ENCODE data around the gene DCAF5. TPM values are rescaled to one million over a fixed set of nuclear protein-coding genes. Genes with fewer than 3 reads are reported as not detected.

DCAF5 gene
- total and polyA plus RNA-seq, 9 donors: 22.4 to 43.1 (median 36.7) TPM

DNA sequence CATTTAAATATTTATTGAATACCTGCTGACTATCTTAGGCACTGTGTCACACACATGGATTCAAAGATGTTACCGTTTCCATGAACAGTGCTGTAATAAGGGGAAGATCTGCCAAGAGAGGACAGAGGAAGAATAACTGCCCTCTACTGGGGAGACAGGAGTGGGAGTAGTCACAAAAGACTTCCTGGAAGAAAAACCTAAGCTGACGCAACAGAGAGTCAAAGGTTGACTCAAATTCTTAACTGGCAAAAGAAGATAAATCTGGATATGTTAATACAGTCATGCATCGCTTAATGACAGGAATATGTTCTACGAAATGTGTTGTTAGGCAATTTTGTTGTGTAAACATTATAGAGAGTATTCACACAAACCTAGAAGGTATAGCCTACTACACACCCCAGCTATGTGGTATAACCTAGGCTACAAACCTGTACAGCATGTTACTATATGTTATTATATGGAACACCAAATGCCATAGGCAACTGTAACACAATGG is 51.5 kb downstream of the DCAF5 start:
- Histone ChIP-seq H3K9me3 (replicated peaks; ENCODE audit: control insufficient read depth, low read depth, low read length) (no peaks in the 10 kb centered on the region), H3K36me3 (ENCODE audit: control insufficient read depth, insufficient read depth, low read length) (peaks cover 16% of the 10 kb centered on the region), H3K4me3 (ENCODE audit: low read length) (no peak overlapping the region), H3K27ac (ENCODE audit: low read length) (no peak overlapping the region), H3K4me1 (ENCODE audit: control insufficient read depth, insufficient read depth, low read length) (no peaks in the 10 kb centered on the region), H3K27me3 (ENCODE audit: control insufficient read depth, insufficient read depth, low read length) (no peaks in the 10 kb centered on the region)
- WGBS (ENCODE audit: insufficient coverage): 36% methylated on average over 2 of the region's 4 CpGs
- peak; percentile 72 for DNase-seq

DNA sequence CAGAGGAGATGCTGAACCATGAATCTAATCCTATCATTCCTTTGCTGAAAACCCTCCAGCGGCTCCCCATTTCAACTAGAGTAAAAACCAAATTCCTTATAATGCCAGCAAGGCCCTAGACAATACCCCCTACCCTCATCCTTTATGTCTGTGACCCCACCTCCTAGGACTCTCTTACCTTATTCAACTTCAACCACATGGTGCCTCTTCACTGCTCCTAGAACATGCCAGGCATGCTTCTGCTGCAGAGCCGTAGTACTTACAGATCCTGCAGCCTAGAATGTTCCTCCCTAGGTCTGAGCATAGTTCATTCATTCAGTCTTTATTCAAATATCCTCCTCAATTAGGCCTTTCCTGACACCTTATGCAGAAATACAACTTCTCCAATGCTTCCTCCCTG is 54.9 kb downstream of the DCAF5 start:
- WGBS (ENCODE audit: insufficient coverage): 100% methylated on average over 2 of the region's 2 CpGs
- H3K4me3 ChIP-seq (ENCODE audit: low read length): no peak overlapping the region

GRCh38 chr14:69096781-69097475 is 56.0 kb downstream of the DCAF5 start:
- Histone ChIP-seq H3K36me3 (ENCODE audit: control insufficient read depth, insufficient read depth, low read length) (peaks cover 11% of the 10 kb centered on the region), H3K27ac (ENCODE audit: low read length) (no peak overlapping the region), H3K4me3 (ENCODE audit: low read length) (no peak overlapping the region), H3K27me3 (ENCODE audit: control insufficient read depth, insufficient read depth, low read length) (no peaks in the 10 kb centered on the region), H3K4me1 (ENCODE audit: control insufficient read depth, insufficient read depth, low read length) (no peaks in the 10 kb centered on the region), H3K9me3 (replicated peaks; ENCODE audit: control insufficient read depth, low read depth, low read length) (no peaks in the 10 kb centered on the region)
- WGBS (ENCODE audit: insufficient coverage): 40% methylated on average over 1 of the region's 4 CpGs
- no peak for DNase-seq

More for the DNA sequence above, 54.9 kb downstream of the DCAF5 start:
- no peak for DNase-seq
- Histone ChIP-seq H3K27ac (ENCODE audit: low read length) (no peak overlapping the region), H3K36me3 (ENCODE audit: control insufficient read depth, insufficient read depth, low read length) (peaks cover 11% of the 10 kb centered on the region), H3K4me1 (ENCODE audit: control insufficient read depth, insufficient read depth, low read length) (no peaks in the 10 kb centered on the region), H3K9me3 (replicated peaks; ENCODE audit: control insufficient read depth, low read depth, low read length) (no peaks in the 10 kb centered on the region), H3K27me3 (ENCODE audit: control insufficient read depth, insufficient read depth, low read length) (no peaks in the 10 kb centered on the region)

GRCh38 chr14:69096246-69096645 is 56.7 kb downstream of the DCAF5 start:
- Histone ChIP-seq H3K9me3 (replicated peaks; ENCODE audit: control insufficient read depth, low read depth, low read length) (no peaks in the 10 kb centered on the region), H3K27ac (ENCODE audit: low read length) (no peak overlapping the region), H3K4me1 (ENCODE audit: control insufficient read depth, insufficient read depth, low read length) (no peaks in the 10 kb centered on the region), H3K4me3 (ENCODE audit: low read length) (no peak overlapping the region), H3K27me3 (ENCODE audit: control insufficient read depth, insufficient read depth, low read length) (no peaks in the 10 kb centered on the region), H3K36me3 (ENCODE audit: control insufficient read depth, insufficient read depth, low read length) (peaks cover 18% of the 10 kb centered on the region)
- WGBS (ENCODE audit: insufficient coverage): 100% methylated on average over 1 of the region's 4 CpGs
- no peak for DNase-seq

DNA sequence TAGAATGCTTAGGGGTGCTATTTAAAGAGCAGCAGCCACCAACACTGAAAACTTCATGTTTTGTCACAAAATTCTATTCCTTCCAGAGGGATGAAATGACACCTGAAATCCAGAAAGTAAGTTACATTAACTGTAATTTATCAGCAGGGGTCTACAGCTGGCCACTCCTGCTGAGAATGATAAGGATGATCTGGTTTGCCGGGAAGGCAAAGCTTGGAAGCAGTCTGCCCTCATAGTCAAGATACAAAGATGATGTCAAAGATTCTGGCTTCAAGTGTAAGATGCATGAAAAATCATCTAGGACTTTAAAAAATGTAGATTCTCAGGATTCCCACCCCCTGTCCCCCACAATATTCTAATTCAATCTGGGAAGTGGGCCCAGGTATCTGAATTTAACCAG is 58.4 kb downstream of the DCAF5 start:
- H3K27me3 ChIP-seq (ENCODE audit: control insufficient read depth, insufficient read depth, low read length): no peaks in the 10 kb centered on the region
- no peak overlapping the region for H3K4me3 ChIP-seq (ENCODE audit: low read length)
- no peak for DNase-seq
- H3K36me3 ChIP-seq (ENCODE audit: control insufficient read depth, insufficient read depth, low read length): peaks cover 33% of the 10 kb centered on the region
- WGBS (ENCODE audit: insufficient coverage): no CpG with 5 or more reads among the region's 1 CpG
- no peaks in the 10 kb centered on the region for H3K4me1 ChIP-seq (ENCODE audit: control insufficient read depth, insufficient read depth, low read length)
- H3K27ac ChIP-seq (ENCODE audit: low read length): no peak overlapping the region
- no peaks in the 10 kb centered on the region for H3K9me3 ChIP-seq (replicated peaks; ENCODE audit: control insufficient read depth, low read depth, low read length)

DNA sequence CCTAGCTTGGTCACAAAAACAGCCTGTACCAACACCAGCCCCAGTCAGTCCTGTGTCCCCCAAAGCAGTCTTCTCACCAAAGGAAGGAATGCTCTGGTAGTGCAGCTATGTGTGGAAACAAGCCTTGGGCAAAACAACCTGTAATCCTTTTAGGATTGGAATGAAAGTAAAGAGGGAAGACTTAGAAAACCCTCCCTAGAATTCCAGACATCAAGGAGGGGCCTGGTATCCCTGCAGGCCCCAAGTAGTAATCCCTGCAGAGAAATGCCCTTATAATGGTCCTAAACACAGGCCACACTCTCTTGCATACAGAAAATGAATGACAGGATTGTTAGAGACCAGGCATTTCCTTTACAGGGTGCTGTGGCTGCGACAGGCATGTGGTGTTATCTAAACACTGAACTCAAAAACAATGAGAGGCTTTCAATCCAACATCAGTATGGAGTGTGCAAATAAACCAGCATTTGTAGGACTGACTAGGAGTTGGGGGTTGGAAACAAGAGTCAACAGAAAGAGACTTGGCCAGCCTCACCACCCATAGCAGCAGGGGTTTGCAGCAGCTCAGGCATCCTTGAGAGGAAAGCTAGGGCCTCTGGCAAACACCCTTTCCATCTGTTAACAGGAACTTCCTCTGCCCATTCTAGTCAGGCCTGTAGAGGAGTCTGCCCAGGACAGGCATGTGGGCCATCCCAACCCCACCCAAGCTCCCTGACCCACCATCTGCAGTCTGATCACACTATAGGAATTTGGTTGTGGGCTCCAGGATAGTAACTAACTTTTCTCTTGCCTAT is 59.1 kb downstream of the DCAF5 start:
- DNase-seq: peak; percentile 18
- no peak overlapping the region for H3K4me3 ChIP-seq (ENCODE audit: low read length)
- H3K27ac ChIP-seq (ENCODE audit: low read length): no peak overlapping the region
- H3K9me3 ChIP-seq (replicated peaks; ENCODE audit: control insufficient read depth, low read depth, low read length): no peaks in the 10 kb centered on the region
- 60% methylated on average over 1 of the region's 1 CpG for whole genome bisulfite sequencing (ENCODE audit: insufficient coverage)
- no peaks in the 10 kb centered on the region for H3K27me3 ChIP-seq (ENCODE audit: control insufficient read depth, insufficient read depth, low read length)
- peaks cover 34% of the 10 kb centered on the region for H3K36me3 ChIP-seq (ENCODE audit: control insufficient read depth, insufficient read depth, low read length)
- H3K4me1 ChIP-seq (ENCODE audit: control insufficient read depth, insufficient read depth, low read length): no peaks in the 10 kb centered on the region

DNA sequence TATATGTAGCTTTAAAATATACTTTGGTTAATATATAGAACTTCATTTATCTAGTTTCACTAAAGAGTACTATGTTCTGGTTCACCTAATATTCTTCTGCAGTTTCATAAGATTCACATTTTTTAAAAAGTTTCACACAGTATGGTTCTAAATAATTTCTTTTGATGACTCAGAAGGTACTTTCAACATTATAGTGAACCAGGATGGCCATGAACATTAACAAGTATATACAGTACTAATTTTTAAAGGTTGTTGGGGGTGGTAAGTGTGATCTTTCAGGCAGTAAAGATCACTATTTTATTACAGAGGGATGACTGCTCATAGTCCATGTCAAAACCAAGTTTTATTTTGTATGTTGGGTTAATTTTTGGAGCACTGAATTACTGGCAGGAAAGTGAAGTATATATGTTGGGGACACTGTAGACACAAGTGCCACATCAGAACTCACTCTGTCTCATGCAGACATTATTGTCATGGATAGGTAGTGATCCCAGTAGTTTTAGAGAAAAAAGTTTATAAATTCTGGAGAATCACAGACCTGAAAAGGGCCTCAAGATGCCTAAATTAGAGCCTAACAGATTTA is 60.0 kb downstream of the DCAF5 start:
- peaks cover 34% of the 10 kb centered on the region for H3K36me3 ChIP-seq (ENCODE audit: control insufficient read depth, insufficient read depth, low read length)
- no peak overlapping the region for H3K27ac ChIP-seq (ENCODE audit: low read length)

DNA sequence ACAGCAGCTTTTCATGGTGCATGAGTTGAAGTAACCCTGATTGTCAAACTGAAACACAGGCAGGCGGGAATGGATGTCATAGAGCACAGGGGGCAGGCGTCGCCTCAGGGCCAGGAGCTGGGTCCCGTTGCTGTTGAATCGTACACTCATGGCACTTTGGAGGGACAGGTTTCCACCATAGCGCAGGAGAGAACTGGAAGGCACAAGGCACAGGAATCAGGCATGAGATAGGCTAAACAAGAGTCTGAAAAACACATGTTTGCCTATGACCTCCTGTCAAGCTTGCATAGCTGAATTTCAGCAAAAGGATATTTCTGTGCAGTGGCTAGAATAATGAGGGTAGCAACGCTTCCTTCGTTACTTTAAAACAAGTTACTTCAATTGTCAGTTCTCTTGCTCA is 61.2 kb downstream of the DCAF5 start:
- Histone ChIP-seq H3K27me3 (ENCODE audit: control insufficient read depth, insufficient read depth, low read length) (no peaks in the 10 kb centered on the region), H3K4me1 (ENCODE audit: control insufficient read depth, insufficient read depth, low read length) (no peaks in the 10 kb centered on the region), H3K27ac (ENCODE audit: low read length) (no peak overlapping the region), H3K4me3 (ENCODE audit: low read length) (no peak overlapping the region), H3K36me3 (ENCODE audit: control insufficient read depth, insufficient read depth, low read length) (peaks cover 37% of the 10 kb centered on the region), H3K9me3 (replicated peaks; ENCODE audit: control insufficient read depth, low read depth, low read length) (no peaks in the 10 kb centered on the region)
- no peak for DNase-seq
- WGBS (ENCODE audit: insufficient coverage): 92% methylated on average over 6 of the region's 8 CpGs

More for the DNA sequence above, 60.0 kb downstream of the DCAF5 start:
- Histone ChIP-seq H3K4me3 (ENCODE audit: low read length) (no peak overlapping the region), H3K9me3 (replicated peaks; ENCODE audit: control insufficient read depth, low read depth, low read length) (no peaks in the 10 kb centered on the region), H3K4me1 (ENCODE audit: control insufficient read depth, insufficient read depth, low read length) (no peaks in the 10 kb centered on the region), H3K27me3 (ENCODE audit: control insufficient read depth, insufficient read depth, low read length) (no peaks in the 10 kb centered on the region)
- DNase-seq: no peak

- H3K36me3 ChIP-seq (ENCODE audit: control insufficient read depth, insufficient read depth, low read length): peaks cover 44% of the 10 kb centered on the region
- no peaks in the 10 kb centered on the region for H3K4me1 ChIP-seq (ENCODE audit: control insufficient read depth, insufficient read depth, low read length)
- no peaks in the 10 kb centered on the region for H3K27me3 ChIP-seq (ENCODE audit: control insufficient read depth, insufficient read depth, low read length)
- no peak for DNase-seq
- H3K9me3 ChIP-seq (replicated peaks; ENCODE audit: control insufficient read depth, low read depth, low read length): no peaks in the 10 kb centered on the region
- H3K4me3 ChIP-seq (ENCODE audit: low read length): no peak overlapping the region
- H3K27ac ChIP-seq (ENCODE audit: low read length): no peak overlapping the region
Observed at GRCh38 chr14:69091006-69091405, 61.9 kb downstream of the DCAF5 start.

DNA sequence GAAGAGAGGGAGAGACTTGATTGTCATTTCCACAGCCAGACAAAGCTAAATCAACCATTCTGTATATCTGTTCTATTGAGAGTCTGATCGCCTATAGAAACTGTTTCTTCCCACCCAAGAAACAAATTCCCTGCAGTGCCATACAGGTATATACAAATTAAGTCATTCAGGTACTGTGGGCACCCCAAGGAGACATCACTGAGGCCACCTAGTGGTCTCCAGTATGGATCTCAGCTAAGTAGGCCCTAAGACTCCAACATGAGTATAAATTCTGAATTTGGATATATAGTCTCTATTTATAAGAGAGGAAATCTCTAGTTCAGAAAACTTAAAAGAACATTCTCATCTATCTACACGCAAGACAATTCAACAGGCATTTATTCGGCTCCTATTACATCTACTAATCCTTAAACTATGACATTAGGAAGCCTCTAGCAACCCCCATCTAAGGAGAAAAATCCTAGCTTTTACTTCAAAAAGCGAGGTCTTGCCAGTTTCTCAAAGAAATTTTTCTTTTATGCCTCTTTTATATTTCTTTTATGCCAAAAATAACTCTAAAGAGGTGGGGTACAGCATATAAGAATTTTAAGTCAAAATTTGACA is 62.6 kb downstream of the DCAF5 start:
- WGBS (ENCODE audit: insufficient coverage): no CpG with 5 or more reads among the region's 4 CpGs
- Histone ChIP-seq H3K4me1 (ENCODE audit: control insufficient read depth, insufficient read depth, low read length) (no peaks in the 10 kb centered on the region), H3K4me3 (ENCODE audit: low read length) (no peak overlapping the region), H3K9me3 (replicated peaks; ENCODE audit: control insufficient read depth, low read depth, low read length) (no peaks in the 10 kb centered on the region), H3K36me3 (ENCODE audit: control insufficient read depth, insufficient read depth, low read length) (peaks cover 41% of the 10 kb centered on the region), H3K27ac (ENCODE audit: low read length) (no peak overlapping the region), H3K27me3 (ENCODE audit: control insufficient read depth, insufficient read depth, low read length) (no peaks in the 10 kb centered on the region)
- peak; percentile 32 for DNase-seq

Measured in muscle of leg (tissue), 11 donors.